ENCODE data around the gene EXOC3. TPM values are rescaled to one million over a fixed set of nuclear protein-coding genes. Genes with fewer than 3 reads are reported as not detected.

Gene EXOC3
- total and polyA plus RNA-seq, 10 of the 15 experiments (the other 5 are each of a cell fraction or from before 2014, with no cell fraction given) = 1.6 to 53.0 (median 27.9) TPM

GRCh38 chr5:463301-463700, 20.3 kb downstream of the EXOC3 start (continued):
- TF ChIP-seq CEBPZ (IDR thresholded peaks at IDR 0.05; ENCODE audit: low read depth, low read length) = no peak

GRCh38 chr5:463952-464351, 21.0 kb downstream of the EXOC3 start:
- in situ Hi-C loops (cut with MboI) = no loop called here
- Histone ChIP-seq H3K9ac (ENCODE audit: control insufficient read depth, insufficient read depth, low read length) (no peak overlapping the region), H3K36me3 (ENCODE audit: control insufficient read depth in 2 of 2, insufficient read depth in 2 of 2, low read length in 1 of 2) (peaks cover 24 to 26% of the 10 kb centered on the region in 2 experiments; a peak in 3 of 4 replicates), H3K79me2 (ENCODE audit: control insufficient read depth, insufficient read depth, low read length) (peaks cover 4% of the 10 kb centered on the region), H3K27me3 (replicated peaks in 1 of 2; ENCODE audit: control insufficient read depth in 2 of 2, insufficient read depth in 2 of 2, low read length in 1 of 2) (no peaks in the 10 kb centered on the region), H3K9me3 (replicated peaks; ENCODE audit: control insufficient read depth, insufficient read depth, low read length) (no peaks in the 10 kb centered on the region; the same call in 2 of the 3 replicates), H3K4me1 (ENCODE audit: control insufficient read depth, insufficient read depth, low read length) (no peaks in the 10 kb centered on the region), H4K20me1 (ENCODE audit: control insufficient read depth, insufficient read depth) (no peaks in the 10 kb centered on the region), H3K4me3 (no peak overlapping the region), H3K4me2 (ENCODE audit: control insufficient read depth, insufficient read depth) (no peak overlapping the region), H3K27ac (ENCODE audit: control insufficient read depth, insufficient read depth) (no peak overlapping the region), H2AFZ (ENCODE audit: control insufficient read depth, low read depth, low read length) (no peak overlapping the region)
- CTCF ChIA-PET = no interaction called here
- intact Hi-C loops (cut with micrococcal nuclease; ENCODE audit: unreplicated experiment) = no loop called here
- no peak for FAIRE-seq
- SMC1A ChIA-PET (ENCODE audit: uncharacterized antibody, unreplicated experiment) = interaction anchor here (1.0 kb wide), 1 partner anchor 17 kb away, joined by 3 read pairs; no protein-coding TSS in a partner anchor
- BruUV-seq (replicated peaks) = no TSS peak
- WGBS (ENCODE audit: insufficient coverage, insufficient replicate concordance, low lambda C conversion rate, missing lambda C conversion rate) = 26% methylated on average over 18 of the region's 18 CpGs
- POLR2A ChIA-PET = no interaction called here
- peak; percentile 47 for ATAC-seq
- no peak for DNase-seq (ENCODE audit: low read depth, low spot score)
- RAD21 ChIA-PET (ENCODE audit: unreplicated experiment) = no interaction called here
- TF ChIP-seq BCL3 (IDR thresholded peaks at IDR 0.05; ENCODE audit: borderline replicate concordance, insufficient read depth, low read depth, low read length, poor library complexity, severe bottlenecking) (no peak), SP1 (IDR thresholded peaks at IDR 0.05; ENCODE audit: low read depth, low read length) (no peak), FOXM1 (IDR thresholded peaks at IDR 0.05; ENCODE audit: low read depth, low read length) (no peak), E2F4 (IDR thresholded peaks at IDR 0.05; ENCODE audit: low read depth, low read length) (no peak), MTA3 (IDR thresholded peaks at IDR 0.05; ENCODE audit: borderline replicate concordance, low read length) (peak; percentile 27; the same call in 1 of the 2 replicates), ZBTB4 (CRISPR knock-in tag; IDR thresholded peaks at IDR 0.05) (no peak), NKRF (conservative IDR thresholded peaks at IDR 0.05) (no peak), MXI1 (IDR thresholded peaks at IDR 0.05; ENCODE audit: low read depth, low read length) (no peak), CBX5 (IDR thresholded peaks at IDR 0.05; ENCODE audit: low read depth) (no peak), PML (IDR thresholded peaks at IDR 0.05; ENCODE audit: low read length) (no peak)
